ENCODE measurements around the gene TRPM1.

GRCh38 chr15:31049682-31050615 lies 51.6 kb downstream of the TRPM1 start:
- no peak for TF ChIP-seq POLR2A (IDR thresholded peaks at IDR 0.05)
- TF ChIP-seq CTCF (IDR thresholded peaks at IDR 0.05): no peak

Data from body of pancreas (tissue), 4 donors.